Inflammatory macrophage (primary cell): Measurements from ENCODE around the gene ADD1.
A peak's percentile ranks its signal among the peaks of the same experiment; 100 is the strongest.

Experiments used
- DNase-seq, 2 donors: peaks; one replicate each; pipeline ENCODE4 v3.0.0-alpha.2; 2020 to 2022

The ADD1 gene

GRCh38 chr4:2835978-2836377, 7.7 kb upstream of the ADD1 start:
- DNase-seq = no peak

- DNase-seq = no peak
These were observed 7.2 kb upstream of the ADD1 start for GRCh38 chr4:2836391-2836859.

- no peak for DNase-seq
These were observed 6.3 kb upstream of the ADD1 start for GRCh38 chr4:2837110-2837903.

DNA sequence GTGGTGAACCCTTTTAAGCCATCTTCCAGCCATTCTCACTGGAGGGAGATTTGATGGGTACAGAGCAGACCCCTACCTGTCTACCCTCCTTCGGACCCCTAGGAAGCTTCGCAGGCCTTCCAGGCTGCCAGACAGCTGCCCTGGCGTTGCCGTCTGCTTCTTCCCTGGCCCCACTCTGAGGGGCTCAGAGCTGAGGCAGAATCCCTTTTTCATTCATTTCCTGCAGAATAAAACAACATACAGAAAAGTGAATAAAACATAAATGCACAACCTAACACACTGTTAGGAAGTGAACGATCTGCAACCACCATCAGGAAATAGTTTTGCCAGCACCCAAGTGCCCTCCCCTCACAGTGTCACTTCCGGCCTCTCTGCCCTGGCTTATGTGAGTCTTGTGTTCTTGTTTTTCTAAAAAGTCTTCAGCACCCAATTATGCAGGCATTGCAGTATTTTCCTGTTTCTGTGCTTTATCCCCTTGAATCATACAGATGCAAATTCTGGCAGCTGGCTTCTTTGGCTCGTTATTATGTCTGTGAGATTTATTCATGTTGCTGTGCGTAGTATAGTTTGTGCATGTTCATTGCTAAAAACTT, 5.6 kb upstream of the ADD1 start:
- peak; percentile 58 to 65 for DNase-seq

DNA sequence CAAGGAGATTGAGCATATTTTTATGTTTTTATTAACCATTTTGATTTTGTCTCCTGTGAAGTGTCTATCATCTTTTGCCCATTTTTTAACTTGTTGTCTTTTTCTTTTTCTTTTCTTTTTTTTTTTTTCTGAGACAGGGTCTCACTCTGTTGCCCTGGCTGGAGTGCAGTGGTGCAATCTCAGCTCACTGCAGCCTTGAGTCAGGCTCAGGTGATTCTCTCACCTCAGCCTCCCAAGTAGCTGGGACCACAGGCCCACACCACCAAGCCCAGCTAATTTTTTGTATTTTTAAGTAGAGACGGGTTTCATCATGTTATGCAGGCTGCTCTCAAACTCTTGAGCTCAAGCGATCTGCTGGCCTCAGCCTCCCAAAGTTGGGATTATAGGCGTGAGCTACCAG, 4.6 kb upstream of the ADD1 start:
- DNase-seq = no peak

GRCh38 chr4:2842687-2843262, 869 bp upstream of the ADD1 start:
- peak; percentile 18 to 23 for DNase-seq

DNA sequence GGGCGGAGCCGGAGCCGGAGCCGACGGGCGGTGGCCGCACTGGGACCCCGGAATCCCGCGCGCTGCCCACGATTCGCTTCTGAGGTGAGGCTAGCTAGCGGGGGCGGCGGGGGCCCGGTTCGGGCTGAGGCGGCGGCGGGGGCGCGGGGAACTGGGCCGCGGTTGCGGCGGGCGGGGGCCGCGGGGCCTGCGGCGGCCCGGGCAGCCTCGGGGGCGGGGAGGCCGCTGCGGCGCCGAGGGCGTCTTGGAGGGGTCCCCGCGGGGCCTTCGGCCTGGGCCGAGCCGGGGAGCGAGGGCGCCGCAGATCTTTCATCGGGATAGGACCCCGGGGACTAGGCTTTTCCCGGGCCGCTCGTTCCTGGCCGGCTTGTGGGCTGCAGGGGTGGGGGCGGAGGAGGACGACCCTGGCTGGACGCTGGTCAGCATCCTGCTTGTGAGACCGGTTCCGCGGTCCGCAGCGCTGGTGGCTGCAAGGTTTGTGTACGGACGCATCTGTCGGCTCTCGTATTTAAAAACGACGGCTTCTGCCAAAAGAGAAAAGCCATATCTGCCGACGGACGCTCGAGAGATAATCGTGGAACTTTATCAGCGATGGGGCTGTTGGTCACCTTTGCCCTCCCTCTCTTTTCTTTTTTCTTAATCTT, 419 bp downstream of the ADD1 start:
- peak; percentile 40 to 62 for DNase-seq

DNA sequence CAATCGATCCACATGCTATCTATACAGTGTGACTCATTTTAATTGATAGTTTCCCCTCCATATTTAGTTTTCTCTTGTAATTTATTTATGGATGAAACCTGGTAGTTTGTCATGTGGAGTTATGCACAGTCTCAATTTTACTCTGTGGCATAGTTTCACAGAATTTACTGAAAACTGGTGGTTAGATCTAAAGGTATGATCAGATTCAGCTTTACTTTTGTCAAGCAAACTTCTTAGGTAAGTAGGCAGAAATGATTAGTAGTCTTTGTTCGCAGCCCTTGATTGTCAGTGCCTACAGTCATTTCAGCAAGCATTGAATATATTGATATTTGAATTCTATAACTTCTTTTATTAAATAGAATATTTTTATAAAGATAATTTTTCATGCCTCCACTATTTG, 2.5 kb downstream of the ADD1 start:
- no peak for DNase-seq

- no peak for DNase-seq
These were observed 3.7 kb downstream of the ADD1 start for GRCh38 chr4:2847302-2847871.

GRCh38 chr4:2848449-2848848, 4.8 kb downstream of the ADD1 start:
- no peak for DNase-seq

GRCh38 chr4:2849267-2850152, 5.9 kb downstream of the ADD1 start:
- DNase-seq = no peak

- DNase-seq = no peak
These were observed 7.5 kb downstream of the ADD1 start for GRCh38 chr4:2850966-2851798.

DNA sequence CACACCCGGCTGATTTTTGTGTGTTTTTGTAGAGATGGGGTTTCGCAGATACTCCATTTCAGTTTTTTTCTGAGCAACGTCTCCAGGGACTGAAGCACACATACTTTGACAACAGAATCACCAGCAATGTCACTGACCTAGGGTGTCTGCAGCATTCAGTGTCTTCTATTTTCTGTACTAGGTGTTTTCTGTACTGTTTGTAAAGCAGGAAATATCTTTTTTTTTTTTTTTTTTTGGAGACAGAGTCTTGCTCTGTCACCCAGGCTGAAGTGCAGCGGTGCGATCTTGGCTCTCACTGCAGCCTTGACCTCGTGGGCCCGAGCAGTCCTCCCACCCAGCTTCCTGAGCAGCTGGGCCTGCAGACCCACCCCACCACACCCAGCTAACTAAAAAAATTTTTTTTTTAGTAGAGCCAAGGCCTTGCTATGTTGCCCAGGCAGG, 8.9 kb downstream of the ADD1 start:
- no peak for DNase-seq

DNA sequence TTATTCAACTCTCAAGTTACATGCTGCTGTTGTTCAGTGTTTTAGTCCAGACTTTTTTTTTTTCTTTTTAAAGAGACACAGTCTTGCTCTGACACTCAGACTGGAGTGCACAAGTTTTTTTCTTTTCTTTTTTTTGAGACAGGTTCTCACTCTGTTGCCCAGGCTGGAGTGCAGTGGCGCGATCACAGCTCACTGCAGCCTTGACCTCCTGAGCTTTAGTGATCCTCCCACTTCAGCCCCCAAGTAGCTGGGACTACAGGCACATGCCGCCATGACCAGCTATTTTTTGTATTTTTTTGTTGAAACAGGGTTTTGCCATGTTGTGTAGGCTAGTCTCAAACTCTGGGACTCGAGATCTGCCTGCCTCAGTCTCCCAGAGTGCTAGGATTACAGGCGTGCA, 11.9 kb downstream of the ADD1 start:
- no peak for DNase-seq

GRCh38 chr4:2856266-2856665, 12.6 kb downstream of the ADD1 start:
- no peak for DNase-seq

DNA sequence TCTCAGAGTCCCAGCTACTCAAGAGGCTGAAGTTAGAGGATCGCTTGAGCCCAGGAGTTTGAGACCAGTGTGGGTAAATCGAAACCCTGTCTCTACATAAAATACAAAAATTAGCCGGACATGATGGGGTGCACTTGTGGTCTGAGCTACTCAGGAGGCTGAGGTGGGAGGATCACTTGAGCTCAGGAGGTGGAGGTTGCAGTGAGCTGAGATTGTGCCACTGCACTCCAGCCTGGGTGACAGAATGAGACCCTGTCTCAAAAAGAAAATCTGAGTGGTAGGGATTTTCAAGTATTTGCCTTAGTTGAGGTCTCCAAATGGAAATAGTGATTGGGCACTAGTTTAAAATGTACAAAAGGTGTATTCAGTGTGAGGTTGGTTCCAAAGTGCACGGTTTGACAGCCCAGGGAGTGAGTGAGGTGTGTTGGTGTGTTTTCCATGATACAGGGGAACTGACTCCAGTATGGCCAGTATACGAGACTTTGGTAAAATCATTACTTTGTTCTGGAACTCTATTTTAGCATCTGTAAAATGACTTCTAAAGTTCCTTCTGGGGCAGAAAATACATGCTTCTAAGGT, 13.8 kb downstream of the ADD1 start:
- DNase-seq = no peak

DNA sequence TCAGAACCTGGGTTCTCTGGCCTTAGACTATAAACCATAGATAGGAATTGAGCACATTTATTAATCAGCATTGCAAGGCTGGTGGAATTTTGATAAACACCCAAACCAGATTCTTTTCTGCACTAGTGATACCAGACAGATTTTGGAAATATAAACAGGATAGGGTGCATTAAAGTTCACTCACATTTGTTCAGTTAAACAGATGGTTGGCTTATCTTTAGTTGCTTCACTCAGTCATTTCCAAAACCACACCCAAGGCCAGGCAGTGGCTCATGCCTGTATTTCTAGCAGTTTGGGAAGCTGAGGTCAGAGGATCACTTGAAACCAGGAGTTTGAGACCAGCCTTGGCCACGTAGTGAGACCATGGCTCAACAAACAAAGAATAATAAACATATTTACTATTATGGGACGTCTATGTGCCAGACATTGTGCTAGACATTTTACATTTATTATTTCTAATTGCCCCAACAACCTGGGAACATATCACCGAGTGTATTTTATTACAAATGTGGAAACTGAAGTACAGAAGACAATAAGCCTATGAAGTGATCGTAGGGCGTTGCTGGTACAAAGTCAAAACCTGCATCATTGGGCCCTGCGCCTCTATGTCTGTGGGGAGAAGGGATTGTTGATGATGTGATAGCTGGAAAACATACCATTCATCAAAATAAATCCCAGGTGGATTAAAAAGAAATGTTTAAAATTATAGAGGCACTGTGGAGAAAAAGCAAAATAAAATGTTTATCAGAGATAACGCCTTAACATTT, 15.0 kb downstream of the ADD1 start:
- DNase-seq = no peak

GRCh38 chr4:2859514-2859913, 15.9 kb downstream of the ADD1 start:
- DNase-seq = no peak

GRCh38 chr4:2860391-2861348, 17.0 kb downstream of the ADD1 start:
- DNase-seq = peak in 1 of 2 donors; percentile 59
